Stimulated activated CD8-positive, alpha-beta memory T cell treated with anti-CD3 and anti-CD28 coated beads, Interleukin-2, amount 100 ng/mL, for 1 hour (primary cell): Measurements from ENCODE around the gene DNAH8.
"Not testable (repeated sequence)": the region's sequence is repeated elsewhere in the genome, so short reads cannot be mapped to it uniquely, and the experiment has no call there.

Source experiments
- DNase-seq, 2 donors: peaks; one replicate each; pipeline ENCODE4 v3.0.0-alpha.2; 2020; ENCODE audit warnings: low read depth in 2 of 2

DNAH8 gene

GRCh38 chr6:38843798-38844197 is 128.7 kb downstream of the DNAH8 start:
- DNase-seq: no peak

GRCh38 chr6:38845931-38846330 is 130.8 kb downstream of the DNAH8 start:
- no peak for DNase-seq

- no peak for DNase-seq
Observed at GRCh38 chr6:38846361-38846760, 131.2 kb downstream of the DNAH8 start.

GRCh38 chr6:38846844-38847243 is 131.7 kb downstream of the DNAH8 start:
- no peak for DNase-seq

GRCh38 chr6:38847497-38847896 is 132.4 kb downstream of the DNAH8 start:
- DNase-seq: no peak

GRCh38 chr6:38848760-38849159 is 133.6 kb downstream of the DNAH8 start:
- DNase-seq: no peak

GRCh38 chr6:38852215-38852614 is 137.1 kb downstream of the DNAH8 start:
- no peak for DNase-seq

GRCh38 chr6:38853236-38853635 is 138.1 kb downstream of the DNAH8 start:
- no peak for DNase-seq

GRCh38 chr6:38856492-38856891 is 141.4 kb downstream of the DNAH8 start:
- no peak for DNase-seq

- DNase-seq: no peak
Observed at GRCh38 chr6:38857815-38858214, 142.7 kb downstream of the DNAH8 start.

- no peak for DNase-seq
Observed at GRCh38 chr6:38860041-38860440, 144.9 kb downstream of the DNAH8 start.

GRCh38 chr6:38861926-38862401 is 146.9 kb downstream of the DNAH8 start:
- DNase-seq: no peak

- DNase-seq: no peak
Observed at GRCh38 chr6:38865521-38866174, 150.5 kb downstream of the DNAH8 start.

GRCh38 chr6:38867726-38868125 is 152.6 kb downstream of the DNAH8 start:
- DNase-seq: no peak

GRCh38 chr6:38871741-38872568 is 156.8 kb downstream of the DNAH8 start:
- peak; percentile 8 to 14 for DNase-seq

GRCh38 chr6:38873001-38873400 is 157.9 kb downstream of the DNAH8 start:
- DNase-seq: no peak

GRCh38 chr6:38873816-38874215 is 158.7 kb downstream of the DNAH8 start:
- DNase-seq: not testable (repeated sequence)

- DNase-seq: no peak
Observed at GRCh38 chr6:38876475-38876874, 161.4 kb downstream of the DNAH8 start.

- no peak for DNase-seq
Observed at GRCh38 chr6:38877721-38878120, 162.6 kb downstream of the DNAH8 start.

- no peak for DNase-seq
Observed at GRCh38 chr6:38882157-38882556, 167.0 kb downstream of the DNAH8 start.

- no peak for DNase-seq
Observed at GRCh38 chr6:38897507-38897906, 182.4 kb downstream of the DNAH8 start.

- no peak for DNase-seq
Observed at GRCh38 chr6:38901802-38902522, 186.9 kb downstream of the DNAH8 start.
